GM12878 (cell line): ENCODE measurements around the gene UBE2F. TPM values are rescaled to one million over a fixed set of nuclear protein-coding genes. Genes with fewer than 3 reads are reported as not detected.

ENCODE experiments used
- CEBPB ChIP-seq, 2 experiments: fragments of 150-350 bp in 1 of 2; IDR thresholded peaks; 2 replicates each; pipeline ENCODE4 v1.6.1; 2012 to 2014; ENCODE audit warnings: low read depth in 2 of 2, low read length in 2 of 2, borderline replicate concordance in 1 of 2, inconsistent platforms in 1 of 2
- CEBPZ ChIP-seq: fragments of 150-350 bp; IDR thresholded peaks from 2 replicates; pipeline ENCODE4 v1.6.1; 2016; ENCODE audit warnings: low read depth, low read length
- CREB1 ChIP-seq: IDR thresholded peaks from 2 replicates; pipeline ENCODE4 v1.6.1; 2012; ENCODE audit warnings: low read depth, mild to moderate bottlenecking, inconsistent platforms
- EZH2 ChIP-seq: IDR thresholded peaks from 2 replicates; pipeline ENCODE4 v1.6.1; 2012; ENCODE audit warnings: low read depth, mild to moderate bottlenecking, control low read depth, inconsistent platforms, low read length, borderline replicate concordance; ENCODE audit not compliant: control insufficient read depth
- NFIC ChIP-seq: IDR thresholded peaks from 2 replicates; pipeline ENCODE4 v1.6.1; 2012; ENCODE audit warnings: low read depth, mild to moderate bottlenecking, inconsistent platforms, low read length, moderate library complexity
- NFYB ChIP-seq: IDR thresholded peaks from 2 replicates; pipeline ENCODE4 v1.6.1; 2011; ENCODE audit warnings: low read depth, mild to moderate bottlenecking, low read length, improper control_type of control experiment, moderate library complexity; ENCODE audit not compliant: insufficient read depth
- NR2C2 ChIP-seq: IDR thresholded peaks from 2 replicates; pipeline ENCODE4 v1.6.1; 2011; ENCODE audit warnings: borderline replicate concordance, low read depth; ENCODE audit not compliant: control insufficient read depth, insufficient read length
- NRF1 ChIP-seq: conservative IDR thresholded peaks from 2 replicates; pipeline ENCODE4 v1.6.1; 2011; ENCODE audit warnings: mild to moderate bottlenecking, low read depth, low read length, improper control_type of control experiment
- RAD21 ChIP-seq: IDR thresholded peaks from 2 replicates; pipeline ENCODE4 v1.6.1; 2011; ENCODE audit warnings: mild to moderate bottlenecking, low read depth, low read length, moderate library complexity; ENCODE audit not compliant: insufficient read depth
- RB1 ChIP-seq: fragments of 450-650 bp; formaldehyde crosslinking; IDR thresholded peaks from 2 replicates; pipeline ENCODE4 v1.6.1; 2017; ENCODE audit warnings: mild to moderate bottlenecking, borderline replicate concordance
- RBBP5 ChIP-seq: fragments of 200-600 bp; sonication (generic); conservative IDR thresholded peaks from 2 replicates; pipeline ENCODE4 v1.6.1; 2016
- RELB ChIP-seq: fragments of 450-650 bp; IDR thresholded peaks from 2 replicates; pipeline ENCODE4 v1.6.1; 2017; ENCODE audit warnings: low read depth, mild to moderate bottlenecking, moderate library complexity
- SKIL ChIP-seq: fragments of 450-650 bp; IDR thresholded peaks from 2 replicates; pipeline ENCODE4 v1.6.1; 2017; ENCODE audit warnings: mild to moderate bottlenecking, low read depth, inconsistent platforms; ENCODE audit not compliant: poor library complexity, severe bottlenecking
- STAT3 ChIP-seq: IDR thresholded peaks from 2 replicates; pipeline ENCODE4 v1.6.1; 2011; ENCODE audit warnings: low read depth, low read length, improper control_type of control experiment
- USF2 ChIP-seq: IDR thresholded peaks from 2 replicates; pipeline ENCODE4 v1.6.1; 2011; ENCODE audit warnings: low read depth, low read length, improper control_type of control experiment, borderline replicate concordance
- WRNIP1 ChIP-seq: IDR thresholded peaks from 2 replicates; pipeline ENCODE4 v1.6.1; 2011; ENCODE audit warnings: low read depth, low read length, improper control_type of control experiment, borderline replicate concordance
- YY1 ChIP-seq: IDR thresholded peaks from 2 replicates; pipeline ENCODE4 v1.6.1; 2011; ENCODE audit warnings: low read depth, mild to moderate bottlenecking, low read length
- polyA plus RNA-seq, 11 experiments: library from polyadenylated mRNA; depleted of rRNA in 4 of 11; unstranded in 6 of 11; stranded (reverse) in 5 of 11; fragments of >200 nt; fragmentation: Nextera tagmentation in 4 of 11; fragmentation: Illumina TruSeq in 1 of 11; extraction: Ambion mirVana in 4 of 11; extraction: Trizol in 1 of 11; gene quantifications; 1 replicate in 1 of 11; 2 replicates in 10 of 11; pipeline versions ENCODE4 v1.2.1 to v1.2.3, GENCODE V29; 2011 to 2016; ENCODE audit warnings: inconsistent platforms in 2 of 11, missing spikeins in 2 of 11, low read depth in 1 of 11
- total RNA-seq, 4 experiments: library from RNA; depleted of rRNA in 3 of 4; stranded (reverse); fragments of >200 nt in 3 of 4; fragmentation: Illumina TruSeq in 1 of 4; extraction: Trizol in 1 of 4; gene quantifications; 2 replicates each; pipeline versions ENCODE4 v1.2.1 to v1.2.3, GENCODE V29; 2013 to 2021
- TF ChIP-seq, protein P1 (sequence below): fragments of 450-650 bp; conservative IDR thresholded peaks from 2 replicates; pipeline ENCODE4 v1.6.1; 2017; ENCODE audit warnings: mild to moderate bottlenecking, moderate library complexity

The UBE2F gene
- total and polyA plus RNA-seq, 10 of the 15 experiments (the other 5 are each of a cell fraction or from before 2014, with no cell fraction given): 12.3 to 64.4 (median 31.5) TPM

DNA sequence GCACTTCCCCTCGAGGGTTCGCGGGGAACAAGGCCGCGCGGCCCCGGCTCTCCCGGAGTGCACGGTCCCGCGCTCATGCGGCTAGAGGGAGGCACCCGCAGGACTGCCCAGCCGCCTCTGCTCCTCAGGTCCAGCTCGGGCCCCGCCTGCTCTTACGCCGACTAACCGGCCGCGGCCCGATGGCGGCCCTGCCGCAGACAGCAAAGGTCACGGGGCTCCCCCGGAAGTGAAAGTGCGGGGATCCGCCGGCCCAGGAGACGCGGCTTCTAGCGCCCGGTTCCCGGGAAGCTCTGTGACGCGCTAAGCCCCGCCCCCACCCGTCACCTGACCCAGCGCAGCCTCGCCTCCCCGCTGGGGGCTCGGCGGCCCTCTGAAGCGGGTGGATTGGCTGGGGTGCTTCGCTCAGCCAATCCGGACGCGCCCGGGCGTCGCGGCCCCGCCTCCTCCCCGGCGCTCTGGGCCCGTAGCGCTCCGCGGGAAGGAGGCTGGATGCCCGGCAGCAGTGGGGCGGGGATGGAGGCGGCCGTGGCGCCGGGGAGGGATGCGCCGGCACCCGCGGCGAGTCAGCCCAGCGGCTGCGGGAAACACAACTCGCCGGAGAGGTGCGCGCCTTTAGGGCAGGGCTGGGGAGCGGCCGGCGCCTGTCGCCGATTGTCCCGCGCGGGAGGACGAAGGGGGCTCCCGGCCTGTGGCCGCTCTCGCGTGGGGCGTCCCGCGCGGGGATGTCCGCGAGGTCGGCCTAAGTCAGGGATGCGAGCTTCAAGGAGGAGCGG, 93.9 kb downstream of the UBE2F start, which contains the start of gene SCLY (continued):
- peak; percentile 83 for TF ChIP-seq USF2
- no peak for TF ChIP-seq CEBPB (IDR thresholded peaks at IDR 0.05; ENCODE audit: borderline replicate concordance in 1 of 2, low read depth in 2 of 2, low read length in 2 of 2)
- TF ChIP-seq NR2C2: peak; percentile 69
- TF ChIP-seq SKIL: no peak
- peak; percentile 82; the same call in 1 of the 2 replicates for TF ChIP-seq NFYB
- TF ChIP-seq YY1: peak; percentile 92
- TF ChIP-seq, protein P1, sequence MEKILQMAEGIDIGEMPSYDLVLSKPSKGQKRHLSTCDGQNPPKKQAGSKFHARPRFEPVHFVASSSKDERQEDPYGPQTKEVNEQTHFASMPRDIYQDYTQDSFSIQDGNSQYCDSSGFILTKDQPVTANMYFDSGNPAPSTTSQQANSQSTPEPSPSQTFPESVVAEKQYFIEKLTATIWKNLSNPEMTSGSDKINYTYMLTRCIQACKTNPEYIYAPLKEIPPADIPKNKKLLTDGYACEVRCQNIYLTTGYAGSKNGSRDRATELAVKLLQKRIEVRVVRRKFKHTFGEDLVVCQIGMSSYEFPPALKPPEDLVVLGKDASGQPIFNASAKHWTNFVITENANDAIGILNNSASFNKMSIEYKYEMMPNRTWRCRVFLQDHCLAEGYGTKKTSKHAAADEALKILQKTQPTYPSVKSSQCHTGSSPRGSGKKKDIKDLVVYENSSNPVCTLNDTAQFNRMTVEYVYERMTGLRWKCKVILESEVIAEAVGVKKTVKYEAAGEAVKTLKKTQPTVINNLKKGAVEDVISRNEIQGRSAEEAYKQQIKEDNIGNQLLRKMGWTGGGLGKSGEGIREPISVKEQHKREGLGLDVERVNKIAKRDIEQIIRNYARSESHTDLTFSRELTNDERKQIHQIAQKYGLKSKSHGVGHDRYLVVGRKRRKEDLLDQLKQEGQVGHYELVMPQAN: peak; percentile 84
- TF ChIP-seq RELB: peak; percentile 44; the same call in 1 of the 2 replicates
- no peak for TF ChIP-seq WRNIP1
- no peak for TF ChIP-seq RAD21
- no peak for TF ChIP-seq RBBP5
- no peak for TF ChIP-seq EZH2
- TF ChIP-seq CREB1: peak; percentile 87
- no peak for TF ChIP-seq CEBPZ
- no peak for TF ChIP-seq NRF1
- TF ChIP-seq RB1: peak; percentile 35; the same call in 1 of the 2 replicates
- TF ChIP-seq NFIC: no peak
- TF ChIP-seq STAT3: no peak
